K562 (cell line): ENCODE measurements around the gene TRPM2. TPM values are rescaled to one million over a fixed set of nuclear protein-coding genes. Genes with fewer than 3 reads are reported as not detected.

Experiments used
- ATAC-seq: fragments of 200-7000 bp; cut with Tn5 transposase; 3 replicates; pipeline ENCODE4 v1.9.1; 2020; ENCODE audit warnings: moderate library complexity
- BruUV-seq: library from RNA; stranded (reverse); fragments of 400-500 nt; replicated peaks from 2 replicates; lab custom pipeline; 2021; lab: Mats Ljungman, UMichigan
- CTCF ChIA-PET: fragments of 300-600 bp; formaldehyde crosslinking; extraction: SDS; loops from one replicate; lab custom pipeline; 2021; ENCODE audit warnings: low intra/inter-chr PET ratio; lab: Yijun Ruan, JAX
- POLR2A ChIA-PET: fragments of 300-600, 350-650 bp; sonication (Branson Sonifier 250); formaldehyde crosslinking; extraction: SDS; loops from one replicate; lab custom pipeline; 2021; ENCODE audit warnings: antibody characterized with exemption, inconsistent platforms; lab: Yijun Ruan, JAX
- DNase-seq, 4 experiments: peaks; one replicate each; pipeline versions ENCODE4 v3.0.0 to v3.0.0-alpha.2; 2011 to 2018; ENCODE audit warnings: low spot score in 3 of 4, mixed read lengths in 3 of 4; ENCODE audit errors: extremely low read depth in 1 of 4
- FAIRE-seq: peaks from 2 replicates; lab custom pipeline; 2011; peaks lifted over from hg19 to GRCh38; lab: Jason Lieb, UNC
- H2AFZ ChIP-seq: 2 replicates; pipeline ENCODE4 v1.6.0; 2011; ENCODE audit warnings: low read depth, low read length, control low read depth, inconsistent platforms
- H3K27ac ChIP-seq: fragments of 200-600 bp; 3 replicates; pipeline ENCODE4 v1.8.0; 2011; ENCODE audit warnings: low read depth, mild to moderate bottlenecking, control low read depth, inconsistent platforms, low read length, moderate library complexity, mixed read lengths; ENCODE audit errors: extremely low read depth
- H3K27me3 ChIP-seq, 2 experiments: fragments of 300-600 bp in 1 of 2; 2 replicates in 1 of 2; 3 replicates in 1 of 2; pipeline versions ENCODE4 v1.6.0 to v1.8.0; 2011; ENCODE audit warnings: inconsistent platforms in 2 of 2, low read length in 2 of 2, mild to moderate bottlenecking in 1 of 2, mixed read lengths in 1 of 2, moderate library complexity in 1 of 2; ENCODE audit not compliant: control insufficient read depth in 2 of 2, insufficient read depth in 2 of 2
- H3K36me3 ChIP-seq: fragments of 300-600 bp; 3 replicates; pipeline ENCODE4 v1.8.0; 2011; ENCODE audit warnings: mild to moderate bottlenecking, low read length, inconsistent platforms; ENCODE audit not compliant: control insufficient read depth, insufficient read depth
- H3K4me1 ChIP-seq, 2 experiments: fragments of 200-600 bp in 1 of 2; replicated peaks in 1 of 2; 2 replicates in 1 of 2; 3 replicates in 1 of 2; pipeline versions ENCODE4 v1.5.1 to v1.8.0; 2011; ENCODE audit warnings: inconsistent platforms in 2 of 2, low read length in 2 of 2, mild to moderate bottlenecking in 1 of 2, mixed read lengths in 1 of 2, moderate library complexity in 1 of 2; ENCODE audit not compliant: control insufficient read depth in 2 of 2, insufficient read depth in 2 of 2
- H3K4me2 ChIP-seq: 2 replicates; pipeline ENCODE4 v1.6.1; 2011; ENCODE audit warnings: low read length, control low read depth, inconsistent platforms, mixed read lengths; ENCODE audit not compliant: insufficient read depth
- H3K4me3 ChIP-seq: fragments of 200-600 bp; sonication (generic), shearing (Covaris generic); 2 replicates; pipeline ENCODE4 v1.5.1; 2016; ENCODE audit warnings: control low read depth, inconsistent platforms
- H3K79me2 ChIP-seq: fragments of 200-600 bp; 3 replicates; pipeline ENCODE4 v1.8.0; 2011; ENCODE audit warnings: low read length, inconsistent platforms; ENCODE audit not compliant: control insufficient read depth, insufficient read depth
- H3K9ac ChIP-seq, 2 experiments: 2 replicates each; pipeline versions ENCODE4 v1.6.0 to v1.6.1; 2011; ENCODE audit warnings: low read depth in 2 of 2, low read length in 2 of 2, control low read depth in 1 of 2, inconsistent platforms in 1 of 2, mild to moderate bottlenecking in 1 of 2, mixed read lengths in 1 of 2; ENCODE audit not compliant: insufficient read depth in 1 of 2
- H3K9me1 ChIP-seq: one replicate; pipeline ENCODE4 v1.6.0; 2011; ENCODE audit warnings: inconsistent platforms, mild to moderate bottlenecking, low read length, moderate library complexity; ENCODE audit not compliant: control insufficient read depth, insufficient read depth
- H3K9me3 ChIP-seq: replicated peaks from 2 replicates; pipeline ENCODE4 v1.5.1; 2011; ENCODE audit warnings: low read depth, low read length, inconsistent platforms; ENCODE audit not compliant: control insufficient read depth, insufficient read depth
- H4K20me1 ChIP-seq: replicated peaks from 2 replicates; pipeline ENCODE4 v1.6.1; 2011; ENCODE audit warnings: low read length, inconsistent platforms, mixed read lengths; ENCODE audit not compliant: control insufficient read depth, insufficient read depth
- CEBPG ChIP-seq, 3 experiments: fragments of 200-800 bp in 1 of 3; sonication (Bioruptor generic) in 1 of 3; sonication (generic) in 1 of 3; formaldehyde crosslinking in 1 of 3; IDR thresholded peaks in 2 of 3; conservative IDR thresholded peaks in 1 of 3; 2 replicates each; pipeline versions ENCODE4 v1.6.1 to v1.8.0; 2016 to 2022; ENCODE audit warnings: missing compliant biosample characterization in 2 of 3, missing genetic modification characterization in 2 of 3, mild to moderate bottlenecking in 1 of 3, missing genetic modification reagents in 1 of 3
- HMGXB4 ChIP-seq: sonication (generic); formaldehyde crosslinking; IDR thresholded peaks from 2 replicates; pipeline ENCODE4 v1.8.1; 2023; ENCODE audit warnings: mild to moderate bottlenecking, missing genetic modification reagents
- HOXB6 ChIP-seq: fragments of 250-450 bp; sonication (Bioruptor Pico); IDR thresholded peaks from 2 replicates; pipeline ENCODE4 v1.5.1; 2022; ENCODE audit warnings: mild to moderate bottlenecking, borderline replicate concordance
- MXI1 ChIP-seq: IDR thresholded peaks from 2 replicates; pipeline ENCODE4 v1.6.1; 2011; ENCODE audit warnings: low read depth, mild to moderate bottlenecking, improper control_type of control experiment, low read length
- PCBP2 ChIP-seq: fragments of 200-400 bp; formaldehyde crosslinking; IDR thresholded peaks from 2 replicates; pipeline ENCODE4 v1.6.1; 2018; ENCODE audit warnings: low read length, low read depth, mild to moderate bottlenecking, moderate library complexity; ENCODE audit not compliant: poor library complexity, severe bottlenecking
- TEAD2 ChIP-seq: fragments of 450-650 bp; IDR thresholded peaks from 2 replicates; pipeline ENCODE4 v1.6.1; 2016; ENCODE audit warnings: missing genetic modification characterization, control low read depth, missing compliant biosample characterization
- TSHZ1 ChIP-seq: fragments of 250-450 bp; sonication (Bioruptor Pico); IDR thresholded peaks from 2 replicates; pipeline ENCODE4 v1.4.0; 2020; ENCODE audit warnings: mild to moderate bottlenecking, moderate library complexity
- ZBTB49 ChIP-seq: sonication (generic); formaldehyde crosslinking; IDR thresholded peaks from 2 replicates; pipeline ENCODE4 v1.8.0; 2022; ENCODE audit warnings: missing genetic modification reagents, mild to moderate bottlenecking, borderline replicate concordance
- ZKSCAN3 ChIP-seq: fragments of 250-450 bp; sonication (Bioruptor Pico); IDR thresholded peaks from 2 replicates; pipeline ENCODE4 v1.4.0; 2020
- ZNF146 ChIP-seq: IDR thresholded peaks from one replicate; pipeline ENCODE4 v1.6.1; 2018; ENCODE audit warnings: missing compliant biosample characterization; ENCODE audit not compliant: unreplicated experiment
- WGBS: fragments of 100-300 bp; shearing (Covaris generic); methylation state at CpG from one replicate; pipeline ENCODE4 v1.1.6; 2016; ENCODE audit warnings: low coverage, mixed read lengths; ENCODE audit not compliant: insufficient coverage; ENCODE audit errors: missing lambda C conversion rate; 5-methylcytosine and 5-hydroxymethylcytosine counted together
- in situ Hi-C: fragments of 300-500 bp; cut with MboI; formaldehyde crosslinking; loops from 4 replicates; pipeline ENCODE4 v1.15.0; 2018; ENCODE audit warnings: inconsistent platforms, mixed read lengths
- intact Hi-C: fragments of 100-400 bp; cut with micrococcal nuclease; formaldehyde crosslinking; loops from 2 replicates; pipeline ENCODE4 v1.14.2; 2022
- polyA plus RNA-seq, 8 experiments: library from polyadenylated mRNA; depleted of rRNA in 4 of 8; stranded (reverse) in 5 of 8; unstranded in 3 of 8; fragments of >200 nt; fragmentation: Nextera tagmentation in 2 of 8; fragmentation: Illumina TruSeq in 1 of 8; extraction: Ambion mirVana in 2 of 8; extraction: Trizol in 1 of 8; gene quantifications; 2 replicates each; pipeline versions ENCODE4 v1.2.1 to v1.2.3, GENCODE V29; 2011 to 2014; ENCODE audit warnings: inconsistent platforms in 1 of 8, missing spikeins in 1 of 8
- total RNA-seq, 7 experiments: library from RNA; depleted of rRNA in 6 of 7; stranded (reverse); fragments of >200 nt in 6 of 7; fragmentation: Illumina TruSeq in 2 of 7; extraction: Trizol in 2 of 7; gene quantifications; 2 replicates each; pipeline versions ENCODE4 v1.2.1 to v1.2.3, GENCODE V29; 2011 to 2021; ENCODE audit warnings: low replicate concordance in 1 of 7

TRPM2 gene
- total and polyA plus RNA-seq, 9 of the 15 experiments (the other 6 are each of a cell fraction or from before 2014, with no cell fraction given) = 0.33 to 2.1 (median 0.98) TPM; not detected in 2

- Histone ChIP-seq H3K79me2 (no peaks in the 10 kb centered on the region), H4K20me1 (no peaks in the 10 kb centered on the region; the same call in 1 of the 2 replicates), H3K4me3 (no peak overlapping the region), H3K9me1 (no peaks in the 10 kb centered on the region), H3K9me3 (peaks cover 12% of the 10 kb centered on the region; the same call in 1 of the 2 replicates), H3K4me1 (peaks cover 0 to 4% of the 10 kb centered on the region in 2 experiments; a peak in 2 of 5 replicates), H3K4me2 (no peak overlapping the region), H3K27me3 (peaks cover 12 to 49% of the 10 kb centered on the region in 2 experiments; a peak in 3 of 5 replicates), H3K27ac (no peak overlapping the region), H2AFZ (no peak overlapping the region), H3K36me3 (no peaks in the 10 kb centered on the region), H3K9ac (no peak overlapping the region; a peak in 1 of 4 replicates)
- ChIA-PET POLR2A (interaction anchor here (0.6 kb wide), 1 partner anchor 113 kb away, joined by 3 read pairs; no protein-coding TSS in a partner anchor), CTCF (no interaction called here)
- DNase-seq = no peak
- FAIRE-seq = no peak
- ATAC-seq = no peak; the same call in 2 of the 3 replicates
- no TSS peak for BruUV-seq
- WGBS = 2% methylated on average over 25 of the region's 25 CpGs
- in situ Hi-C loops (no loop called here), intact Hi-C loops (no loop called here)
- TF ChIP-seq HMGXB4 (CRISPR knock-in tag) (no peak), TSHZ1 (CRISPR knock-in tag) (no peak), ZNF146 (no peak), PCBP2 (no peak), TEAD2 (tag) (no peak), ZKSCAN3 (CRISPR knock-in tag) (no peak), ZBTB49 (CRISPR knock-in tag) (no peak), HOXB6 (CRISPR knock-in tag) (no peak), MXI1 (no peak), CEBPG (CRISPR knock-in tag; IDR thresholded peaks at IDR 0.05) (no peak), CEBPG (tag; conservative IDR thresholded peaks at IDR 0.05 in 1 of 2, IDR thresholded peaks at IDR 0.05 in 1 of 2) (no peak)
Observed at GRCh38 chr21:44399955-44400790, 46.8 kb downstream of the TRPM2 start.
